Activated naive CD4-positive, alpha-beta T cell treated with Interleukin-2 at 50 U/mL for 16 hours (primary cell): ENCODE results near the gene ZNF497.

ENCODE experiments used
- DNase-seq: peaks from one replicate; pipeline ENCODE4 v3.0.0-alpha.2; 2020

Gene ZNF497

DNA sequence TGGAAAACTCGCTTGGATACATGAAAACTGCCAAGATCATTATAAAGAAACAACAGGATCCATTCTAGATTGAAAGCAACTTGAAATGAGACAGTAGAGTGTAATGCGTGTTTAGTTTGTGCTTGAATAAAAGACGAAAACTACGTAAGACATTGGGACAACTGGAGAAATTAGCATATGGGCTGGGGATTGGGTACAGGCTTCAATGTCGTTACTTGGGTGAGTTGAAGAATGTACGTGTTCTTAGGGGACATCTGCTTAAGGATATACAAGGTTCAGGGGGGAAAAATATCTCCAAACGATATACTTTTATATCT is 57.8 kb downstream of the ZNF497 start:
- no peak for DNase-seq
